GM13976 (cell line): ENCODE results near the gene ABTB2.

Experiments used
- DNase-seq: peaks from one replicate; pipeline ENCODE4 v3.0.0; 2012; ENCODE audit warnings: low spot score
- in situ Hi-C: fragments of 300-500 bp; cut with MboI; formaldehyde crosslinking; loops from one replicate; pipeline ENCODE4 v1.12.0; 2022; ENCODE audit warnings: low sequenced_read_pairs, mixed read lengths, inconsistent platforms; ENCODE audit not compliant: unreplicated experiment
- TF ChIP-seq, protein P1 (sequence below): IDR thresholded peaks from 2 replicates; pipeline ENCODE4 v1.5.1; 2012; ENCODE audit warnings: borderline replicate concordance, mild to moderate bottlenecking; ENCODE audit not compliant: insufficient read depth; ENCODE audit errors: extremely low read depth, missing control alignments, control extremely low read depth

The ABTB2 gene

DNA sequence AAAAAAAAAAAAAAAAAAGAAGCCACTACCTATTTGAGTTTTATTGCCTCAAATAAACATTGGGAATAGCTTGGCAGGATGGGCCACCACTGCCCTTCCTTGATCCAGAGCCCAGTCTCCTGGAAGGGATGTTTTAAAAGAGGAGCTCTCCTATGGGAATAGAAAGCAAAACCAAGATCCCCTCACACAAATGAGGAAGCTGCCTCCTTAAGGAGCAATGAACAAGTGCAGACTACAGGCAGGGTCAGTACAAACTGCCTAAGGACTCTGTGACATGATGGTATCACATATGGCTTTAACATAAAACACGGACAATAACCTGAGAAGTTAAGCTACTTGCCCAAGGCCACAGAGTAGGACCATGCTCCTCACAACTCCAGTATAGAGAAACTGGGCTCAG lies 131.6 kb downstream of the ABTB2 start:
- TF ChIP-seq, protein P1, sequence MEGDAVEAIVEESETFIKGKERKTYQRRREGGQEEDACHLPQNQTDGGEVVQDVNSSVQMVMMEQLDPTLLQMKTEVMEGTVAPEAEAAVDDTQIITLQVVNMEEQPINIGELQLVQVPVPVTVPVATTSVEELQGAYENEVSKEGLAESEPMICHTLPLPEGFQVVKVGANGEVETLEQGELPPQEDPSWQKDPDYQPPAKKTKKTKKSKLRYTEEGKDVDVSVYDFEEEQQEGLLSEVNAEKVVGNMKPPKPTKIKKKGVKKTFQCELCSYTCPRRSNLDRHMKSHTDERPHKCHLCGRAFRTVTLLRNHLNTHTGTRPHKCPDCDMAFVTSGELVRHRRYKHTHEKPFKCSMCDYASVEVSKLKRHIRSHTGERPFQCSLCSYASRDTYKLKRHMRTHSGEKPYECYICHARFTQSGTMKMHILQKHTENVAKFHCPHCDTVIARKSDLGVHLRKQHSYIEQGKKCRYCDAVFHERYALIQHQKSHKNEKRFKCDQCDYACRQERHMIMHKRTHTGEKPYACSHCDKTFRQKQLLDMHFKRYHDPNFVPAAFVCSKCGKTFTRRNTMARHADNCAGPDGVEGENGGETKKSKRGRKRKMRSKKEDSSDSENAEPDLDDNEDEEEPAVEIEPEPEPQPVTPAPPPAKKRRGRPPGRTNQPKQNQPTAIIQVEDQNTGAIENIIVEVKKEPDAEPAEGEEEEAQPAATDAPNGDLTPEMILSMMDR: no peak
- in situ Hi-C loops: no loop called here
- no peak for DNase-seq

DNA sequence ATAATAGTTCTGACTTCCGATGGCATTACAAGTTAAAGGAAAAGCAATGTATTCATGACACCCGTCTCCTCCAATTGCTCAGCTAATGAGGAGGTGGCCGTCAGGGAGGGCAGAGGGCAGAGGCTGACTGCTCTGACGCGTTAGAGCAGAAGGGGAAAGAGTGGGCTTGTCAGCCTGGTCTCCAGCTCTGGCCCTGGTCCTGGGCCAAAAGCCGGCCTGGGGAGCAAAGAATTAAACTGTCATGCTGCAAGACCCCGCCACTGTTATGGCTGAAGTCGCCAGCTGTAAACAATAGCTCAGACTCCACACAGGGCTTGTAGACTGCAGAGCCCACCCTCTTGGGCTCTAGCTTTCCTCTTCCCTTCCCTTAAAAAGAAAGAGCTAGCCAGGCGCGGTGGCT lies 132.7 kb downstream of the ABTB2 start:
- TF ChIP-seq, protein P1: no peak
- in situ Hi-C loops: no loop called here

DNA sequence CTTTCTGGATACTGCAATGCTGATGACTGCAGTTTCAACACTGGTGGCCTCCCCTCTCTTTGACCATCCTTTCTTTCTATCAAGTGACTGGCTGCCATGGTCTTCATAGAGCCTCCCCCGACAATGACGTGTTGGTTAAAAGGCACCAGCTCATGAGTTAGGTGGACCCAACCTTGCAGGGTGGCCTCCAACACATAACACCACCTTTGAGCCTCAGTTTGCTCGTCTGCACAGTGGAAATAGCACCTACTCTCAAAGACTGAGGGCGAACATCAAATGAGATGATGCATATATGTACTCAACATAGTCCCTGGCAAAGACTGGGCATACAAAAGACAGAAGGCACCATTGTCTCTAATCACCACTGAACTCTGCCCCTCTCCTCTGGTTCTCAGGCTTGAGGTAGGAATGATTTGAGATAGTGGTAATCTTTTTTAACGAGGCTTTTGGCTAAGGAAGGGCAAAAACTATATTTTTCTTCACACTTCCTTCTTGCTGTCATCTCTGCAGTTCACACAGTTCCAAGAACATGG lies 133.3 kb downstream of the ABTB2 start:
- no peak for DNase-seq

More for the DNA sequence above, 132.7 kb downstream of the ABTB2 start:
- no peak for DNase-seq

DNA sequence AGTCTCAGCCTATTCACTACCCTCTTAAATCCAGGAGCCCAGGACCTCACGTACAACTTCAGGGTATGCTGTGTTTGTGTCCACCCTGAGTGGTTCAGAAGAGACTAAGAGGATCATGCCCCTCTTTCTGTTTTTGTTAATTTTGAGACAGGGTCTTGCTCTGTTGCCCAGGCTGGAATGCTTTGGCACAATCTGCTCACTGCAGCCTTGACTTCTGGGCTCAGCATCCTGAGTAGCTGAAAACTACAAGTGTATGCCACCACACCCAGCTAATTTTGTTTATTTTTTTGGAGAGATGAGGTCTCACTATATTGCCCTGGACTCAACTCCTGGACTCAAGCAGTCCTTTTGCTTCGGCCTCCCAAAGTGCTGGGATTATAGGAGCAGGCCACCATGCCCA lies 133.9 kb downstream of the ABTB2 start:
- TF ChIP-seq, protein P1: no peak
- no peak for DNase-seq
- in situ Hi-C loops: no loop called here

More for the DNA sequence above, 133.3 kb downstream of the ABTB2 start:
- TF ChIP-seq, protein P1: no peak
- in situ Hi-C loops: no loop called here

DNA sequence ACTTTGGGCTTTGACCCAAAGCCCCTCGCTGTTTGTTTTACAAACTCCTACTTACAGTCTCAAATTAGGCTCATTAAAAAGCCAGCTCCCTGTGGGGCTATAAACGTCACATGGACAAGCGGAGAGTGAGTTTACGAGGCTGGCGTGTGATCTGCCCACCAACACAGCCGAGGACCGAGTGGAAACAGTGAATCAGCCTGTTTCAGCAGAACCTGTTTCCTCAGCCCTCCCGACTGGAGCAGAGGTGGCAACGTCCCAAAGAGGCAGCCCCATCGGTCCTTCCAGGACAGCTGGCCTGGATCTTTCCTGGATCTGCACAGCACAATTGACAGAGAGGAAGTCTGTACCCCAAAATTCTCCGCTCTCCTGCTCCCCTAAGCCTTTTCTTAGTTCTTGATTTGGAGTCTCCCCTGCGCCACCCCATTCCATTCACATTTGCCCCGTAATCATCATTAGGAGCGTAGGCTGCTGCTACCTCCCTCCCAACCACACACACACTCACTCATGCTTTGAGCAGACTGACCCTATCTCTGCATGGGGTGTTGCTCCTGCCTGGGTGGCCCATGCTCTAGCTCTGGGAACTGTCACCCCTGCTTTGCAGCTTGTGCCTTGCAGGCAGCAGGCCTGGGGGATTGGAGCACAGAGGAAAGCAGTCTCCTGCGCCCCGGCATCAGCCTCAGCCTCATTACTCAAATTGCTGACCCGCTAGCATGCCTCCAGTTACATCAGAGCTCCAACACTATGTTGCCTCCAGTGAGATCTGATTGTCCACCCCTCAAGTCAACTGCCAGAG lies 134.6 kb downstream of the ABTB2 start:
- no peak for DNase-seq
- TF ChIP-seq, protein P1: no peak
- in situ Hi-C loops: no loop called here

DNA sequence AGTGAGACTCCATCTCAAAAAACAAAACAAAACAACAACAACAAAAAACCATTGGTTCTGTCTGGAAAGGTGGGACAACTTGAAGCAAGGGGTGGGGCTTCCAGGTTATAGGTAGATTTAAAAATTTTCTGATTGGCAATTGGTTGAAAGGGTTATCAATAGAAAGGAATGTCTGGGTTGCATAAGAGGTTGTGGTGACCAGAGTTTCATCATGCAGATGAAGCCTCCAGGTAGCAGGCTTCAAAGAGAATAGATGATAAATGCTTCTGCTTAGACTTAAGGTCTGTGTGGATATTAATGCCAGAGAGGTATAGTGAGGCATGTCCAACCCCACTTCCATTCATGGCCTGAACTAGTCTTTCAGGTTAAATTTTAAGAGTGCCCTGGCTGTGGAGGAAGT lies 135.8 kb downstream of the ABTB2 start:
- TF ChIP-seq, protein P1: no peak
- in situ Hi-C loops: no loop called here
- no peak for DNase-seq
